Measurements from ENCODE around the gene ASCL1. TPM values are rescaled to one million over a fixed set of nuclear protein-coding genes. Genes with fewer than 3 reads are reported as not detected.

ASCL1 gene
- total and polyA plus RNA-seq, 9 of the 15 experiments (the other 6 are each of a cell fraction or from before 2014, with no cell fraction given): 0.01 to 0.09 (median 0.04) TPM; not detected in 3

- H3K36me3 ChIP-seq (ENCODE audit: control insufficient read depth, insufficient read depth, low read length): no peaks in the 10 kb centered on the region
- no peaks in the 10 kb centered on the region for H3K9me1 ChIP-seq (ENCODE audit: control insufficient read depth, insufficient read depth, low read length)
- H3K9ac ChIP-seq (ENCODE audit: insufficient read depth in 1 of 2, low read depth in 2 of 2, low read length in 2 of 2): no peak overlapping the region
- DNase-seq (ENCODE audit: extremely low read depth in 1 of 4, low spot score in 3 of 4) (no peak), ATAC-seq (no peak), FAIRE-seq (no peak)
- no peaks in the 10 kb centered on the region for H3K79me2 ChIP-seq (ENCODE audit: control insufficient read depth, insufficient read depth, low read length)
- H3K9me3 ChIP-seq (replicated peaks; ENCODE audit: control insufficient read depth, insufficient read depth, low read depth, low read length): no peaks in the 10 kb centered on the region
- CTCF ChIA-PET (ENCODE audit: low intra/inter-chr PET ratio): no interaction called here
- H2AFZ ChIP-seq (ENCODE audit: low read depth, low read length): no peak overlapping the region
- in situ Hi-C loops (cut with MboI) (no loop called here), intact Hi-C loops (cut with micrococcal nuclease) (no loop called here)
- BruUV-seq (replicated peaks): no TSS peak
- H3K4me3 ChIP-seq: no peak overlapping the region
- POLR2A ChIA-PET: no interaction called here
- H3K4me1 ChIP-seq (replicated peaks in 1 of 2; ENCODE audit: control insufficient read depth in 2 of 2, insufficient read depth in 2 of 2, low read length in 2 of 2): no peaks in the 10 kb centered on the region
- peaks cover 2 to 14% of the 10 kb centered on the region in 2 experiments; a peak in 3 of 5 replicates for H3K27me3 ChIP-seq (ENCODE audit: control insufficient read depth in 2 of 2, insufficient read depth in 2 of 2, low read length in 2 of 2)
- no peak overlapping the region for H3K27ac ChIP-seq (ENCODE audit: extremely low read depth, low read depth, low read length)
- no peak overlapping the region for H3K4me2 ChIP-seq (ENCODE audit: insufficient read depth, low read length)
- TF ChIP-seq KAT8 (IDR thresholded peaks at IDR 0.05; ENCODE audit: low read depth) (no peak), PBX2 (CRISPR knock-in tag; IDR thresholded peaks at IDR 0.05; ENCODE audit: low read depth) (no peak), PBX2 (tag; conservative IDR thresholded peaks at IDR 0.05; ENCODE audit: low read depth) (no peak), ZNF57 (CRISPR knock-in tag; IDR thresholded peaks at IDR 0.05) (no peak), ZNF12 (CRISPR knock-in tag; IDR thresholded peaks at IDR 0.05) (no peak), BRCA1 (IDR thresholded peaks at IDR 0.05) (no peak), BRCA1 (CRISPR knock-in tag; IDR thresholded peaks at IDR 0.05) (no peak), ATF1 (CRISPR knock-in tag; IDR thresholded peaks at IDR 0.05) (no peak), ATF1 (tag; IDR thresholded peaks at IDR 0.05) (no peak), MNT (conservative IDR thresholded peaks at IDR 0.05) (no peak), MTA3 (IDR thresholded peaks at IDR 0.05; ENCODE audit: borderline replicate concordance) (no peak)
- TF ChIP-seq, protein P1, sequence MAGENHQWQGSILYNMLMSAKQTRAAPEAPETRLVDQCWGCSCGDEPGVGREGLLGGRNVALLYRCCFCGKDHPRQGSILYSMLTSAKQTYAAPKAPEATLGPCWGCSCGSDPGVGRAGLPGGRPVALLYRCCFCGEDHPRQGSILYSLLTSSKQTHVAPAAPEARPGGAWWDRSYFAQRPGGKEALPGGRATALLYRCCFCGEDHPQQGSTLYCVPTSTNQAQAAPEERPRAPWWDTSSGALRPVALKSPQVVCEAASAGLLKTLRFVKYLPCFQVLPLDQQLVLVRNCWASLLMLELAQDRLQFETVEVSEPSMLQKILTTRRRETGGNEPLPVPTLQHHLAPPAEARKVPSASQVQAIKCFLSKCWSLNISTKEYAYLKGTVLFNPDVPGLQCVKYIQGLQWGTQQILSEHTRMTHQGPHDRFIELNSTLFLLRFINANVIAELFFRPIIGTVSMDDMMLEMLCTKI (IDR thresholded peaks at IDR 0.05; ENCODE audit: partially characterized antibody): no peak
- H4K20me1 ChIP-seq (replicated peaks; ENCODE audit: control insufficient read depth, insufficient read depth, low read length): no peaks in the 10 kb centered on the region
- WGBS (ENCODE audit: insufficient coverage, low coverage, missing lambda C conversion rate): 0% methylated on average over 4 of the region's 4 CpGs
Observed at GRCh38 chr12:102963796-102964195, 6.3 kb downstream of the ASCL1 start.
